A549 treated with Hydrocortisone at 1 μM for 4 hours (cell line): ENCODE results near the gene SH3BGRL2. TPM values are rescaled to one million over a fixed set of nuclear protein-coding genes. Genes with fewer than 3 reads are reported as not detected.

Experiments used
- total RNA-seq: library from RNA; stranded (reverse); fragments of 200-300 nt; extraction: Qiagen RNA extraction; gene quantifications from 5 replicates; pipeline ENCODE4 v1.2.3, GENCODE V29; 2022

Gene SH3BGRL2
- 0.26 to 0.44 TPM (median 0.32 TPM) in 5 replicates for total RNA-seq

GRCh38 chr6:79630883-79631692 is at the start of gene SH3BGRL2:
Gene SH3BGRL2 (plus strand): TSS chr6:79631329. CDS start chr6:79631462, 133 bp downstream.

Other genes starting within 250 kb of the SH3BGRL2 start
- 0.31 to 0.82 TPM (median 0.74 TPM) in 5 replicates for gene LCA5, start 93.9 kb upstream of the SH3BGRL2 start, total RNA-seq